Non-pigmented ciliary epithelial cell (primary cell): ENCODE results near the gene DNAJC5G.
"Not testable (repeated sequence)": the region's sequence is repeated elsewhere in the genome, so short reads cannot be mapped to it uniquely, and the experiment has no call there.

Experiments
- DNase-seq: peaks from one replicate; pipeline ENCODE4 v3.0.0-alpha.2; 2010; ENCODE audit warnings: low read depth

The DNAJC5G gene

DNA sequence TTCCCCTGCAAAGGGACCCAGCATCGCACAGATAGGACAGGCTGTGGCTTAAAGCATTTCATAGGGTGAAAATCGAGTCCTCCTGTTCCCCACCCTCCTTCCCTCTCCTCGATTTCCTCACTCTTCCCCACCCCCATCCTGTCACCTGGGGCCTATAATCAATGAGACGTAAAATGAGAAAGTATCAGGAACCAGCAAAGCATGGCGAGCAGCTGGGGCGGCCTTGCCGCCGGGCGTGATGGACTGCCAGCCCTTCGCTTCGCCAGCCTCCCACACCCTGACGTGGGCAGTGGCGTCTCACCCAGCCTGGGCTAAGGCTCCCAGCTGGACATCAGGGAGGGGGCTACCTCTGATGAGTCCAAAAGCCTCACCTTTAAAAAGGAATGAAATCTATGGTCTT lies 23.5 kb upstream of the DNAJC5G start:
- no peak for DNase-seq

- DNase-seq, result no peak
These were observed 20.0 kb upstream of the DNAJC5G start for GRCh38 chr2:27255187-27255586.

GRCh38 chr2:27255660-27256059 lies 19.6 kb upstream of the DNAJC5G start:
- no peak for DNase-seq

DNA sequence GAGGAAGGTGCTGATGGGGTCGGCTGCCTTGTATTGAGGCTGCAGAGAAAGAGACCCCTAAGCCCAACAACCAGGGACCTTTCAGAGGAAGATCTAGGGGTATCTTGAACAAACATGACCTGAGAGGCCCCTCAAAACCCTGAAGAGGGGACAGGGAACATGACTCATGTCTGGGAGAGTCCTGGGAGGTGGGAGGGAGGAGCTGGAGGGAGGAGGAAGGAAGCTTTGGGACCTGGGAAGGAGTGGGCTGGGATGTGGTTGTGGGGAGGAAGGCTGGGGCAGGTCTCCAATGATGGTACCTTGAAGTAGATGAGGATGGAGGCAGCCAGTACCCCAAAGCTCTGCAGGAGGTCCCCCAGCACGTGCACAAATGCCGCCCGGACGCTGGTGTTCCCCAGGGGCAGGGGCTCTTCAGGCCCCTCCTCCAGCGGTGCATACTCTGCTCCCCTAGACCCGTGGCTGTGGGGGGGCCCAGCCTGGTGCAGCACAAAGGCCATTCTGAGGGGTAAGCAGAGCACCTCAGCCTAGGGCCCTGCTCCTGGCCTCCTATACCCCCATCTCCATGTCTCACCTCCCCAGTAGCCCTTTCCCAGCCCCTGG lies 18.3 kb upstream of the DNAJC5G start:
- no peak for DNase-seq

GRCh38 chr2:27258051-27258450 lies 17.2 kb upstream of the DNAJC5G start:
- no peak for DNase-seq

GRCh38 chr2:27261241-27261925 lies 13.8 kb upstream of the DNAJC5G start:
- no peak for DNase-seq

GRCh38 chr2:27261926-27262298 lies 13.3 kb upstream of the DNAJC5G start:
- no peak for DNase-seq

DNA sequence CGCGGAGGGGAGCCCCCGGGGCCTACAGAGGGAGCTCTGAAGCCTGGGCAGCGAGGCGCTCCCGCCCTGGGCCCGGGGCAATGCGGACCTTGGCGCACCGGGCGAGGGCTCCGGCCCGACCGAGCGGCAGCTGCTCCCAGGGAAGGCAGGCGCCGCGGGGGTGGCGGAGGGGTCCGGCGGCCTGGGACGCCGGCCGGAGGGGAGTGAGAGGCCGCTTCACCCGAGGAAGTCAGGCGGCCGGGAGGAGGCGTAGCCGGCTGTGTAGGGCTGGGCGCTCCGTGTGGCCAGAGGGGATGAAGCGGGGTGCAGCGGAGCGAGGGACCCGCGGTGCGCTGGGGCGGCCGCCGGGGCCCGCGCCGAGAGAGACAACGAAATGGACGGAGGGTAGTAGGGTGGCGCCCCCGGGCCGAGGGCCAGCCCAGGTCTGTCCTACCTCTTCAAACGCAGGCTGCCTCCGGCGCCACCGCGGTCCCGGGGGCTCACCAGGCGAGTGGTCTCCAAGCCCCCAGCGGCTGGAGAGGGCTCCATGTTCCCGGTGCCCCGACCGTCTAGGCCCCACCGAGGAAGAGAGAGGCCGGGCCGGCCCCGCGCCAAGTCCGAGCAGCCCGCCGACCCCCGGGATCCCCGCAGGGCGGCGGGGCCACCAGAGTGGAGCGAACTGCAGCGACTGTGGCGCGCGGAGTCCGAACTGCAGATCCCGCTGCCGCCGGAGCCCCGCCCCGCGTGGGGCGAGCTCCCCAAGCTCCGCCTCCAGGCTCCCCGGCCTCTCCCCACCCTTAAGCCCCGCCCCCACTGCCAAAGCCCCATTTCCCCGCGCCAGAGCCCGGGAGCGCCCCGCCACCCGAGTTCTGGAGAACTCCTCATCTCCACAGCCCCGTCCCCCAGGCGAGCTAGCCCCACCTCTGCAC lies 12.6 kb upstream of the DNAJC5G start, which contains the start of gene SLC30A3:
Gene SLC30A3, minus strand, starts transcription at position 669 of the 908 bp plus-strand sequence. Its CDS starts 141 bp downstream, at position 528.
- DNase-seq, result no peak

DNA sequence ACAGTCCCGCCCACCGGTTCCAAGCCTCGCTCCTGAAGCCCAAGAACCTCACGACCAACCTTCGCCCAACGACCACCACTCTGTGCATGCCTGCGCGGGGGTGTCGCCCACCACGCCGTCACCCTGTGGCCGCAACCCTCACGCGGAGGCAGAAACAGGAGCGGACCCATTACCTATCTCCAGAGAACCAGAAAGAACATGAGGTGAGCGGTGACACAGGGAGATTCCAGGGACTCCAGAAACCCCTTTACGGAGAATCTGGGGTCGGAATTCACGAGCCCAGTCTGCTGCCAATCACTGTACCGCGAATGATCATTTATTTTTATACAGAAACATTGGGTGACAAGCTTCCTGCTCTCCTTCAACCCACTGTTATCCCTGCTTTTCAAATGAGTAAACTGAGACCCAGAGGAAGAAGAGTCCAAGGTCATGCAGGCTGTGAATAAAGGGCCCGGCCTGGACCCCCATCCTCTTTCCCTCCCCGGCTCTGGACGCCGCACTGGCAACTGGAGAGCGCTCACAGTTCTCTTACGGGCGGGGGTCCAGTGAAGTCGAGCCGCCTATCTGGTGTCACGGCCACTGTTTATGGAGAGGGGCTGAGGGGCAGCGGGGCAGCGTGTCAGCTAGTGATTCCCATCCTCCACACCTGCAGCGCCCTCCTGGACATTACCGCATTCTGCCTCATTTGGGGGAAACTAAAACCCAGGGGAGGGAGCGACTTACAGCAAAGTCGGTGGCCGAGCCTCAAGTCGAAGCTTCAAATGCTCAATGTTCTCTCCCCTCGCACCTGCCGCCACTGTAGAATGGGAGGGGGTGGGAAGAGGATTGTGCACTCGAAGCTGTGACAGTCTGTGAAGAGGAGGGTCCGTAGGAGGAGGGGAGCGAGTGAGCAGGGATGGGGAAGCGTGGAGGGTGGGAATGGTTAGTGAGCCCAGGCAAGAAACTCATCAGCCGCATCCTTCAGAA lies 11.7 kb upstream of the DNAJC5G start:
- DNase-seq, result no peak

DNA sequence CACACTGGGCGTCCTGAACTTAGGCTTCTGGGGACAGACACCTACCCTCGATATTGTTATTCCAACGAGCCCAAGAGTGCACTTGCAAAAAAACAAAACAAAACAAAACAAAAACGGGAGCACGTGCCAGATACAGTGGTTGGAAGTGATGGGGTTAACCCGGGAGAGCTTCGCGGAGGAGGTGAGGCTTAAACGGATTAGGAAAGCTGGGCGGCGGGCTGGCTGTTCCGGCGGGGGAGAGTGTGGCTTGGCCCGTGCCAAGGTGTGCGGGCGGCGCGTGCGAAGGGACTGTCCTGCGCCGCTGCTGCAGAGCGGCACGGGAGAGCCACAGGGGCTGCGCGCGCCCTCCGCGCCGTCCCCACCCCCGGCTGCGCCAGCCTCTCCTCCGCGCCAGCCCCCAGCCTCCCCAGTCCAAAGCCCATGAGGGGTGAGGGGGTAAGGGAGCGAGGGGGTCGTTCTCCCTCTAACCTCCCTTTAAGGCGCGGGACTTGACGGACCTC lies 10.9 kb upstream of the DNAJC5G start:
- no peak for DNase-seq

DNA sequence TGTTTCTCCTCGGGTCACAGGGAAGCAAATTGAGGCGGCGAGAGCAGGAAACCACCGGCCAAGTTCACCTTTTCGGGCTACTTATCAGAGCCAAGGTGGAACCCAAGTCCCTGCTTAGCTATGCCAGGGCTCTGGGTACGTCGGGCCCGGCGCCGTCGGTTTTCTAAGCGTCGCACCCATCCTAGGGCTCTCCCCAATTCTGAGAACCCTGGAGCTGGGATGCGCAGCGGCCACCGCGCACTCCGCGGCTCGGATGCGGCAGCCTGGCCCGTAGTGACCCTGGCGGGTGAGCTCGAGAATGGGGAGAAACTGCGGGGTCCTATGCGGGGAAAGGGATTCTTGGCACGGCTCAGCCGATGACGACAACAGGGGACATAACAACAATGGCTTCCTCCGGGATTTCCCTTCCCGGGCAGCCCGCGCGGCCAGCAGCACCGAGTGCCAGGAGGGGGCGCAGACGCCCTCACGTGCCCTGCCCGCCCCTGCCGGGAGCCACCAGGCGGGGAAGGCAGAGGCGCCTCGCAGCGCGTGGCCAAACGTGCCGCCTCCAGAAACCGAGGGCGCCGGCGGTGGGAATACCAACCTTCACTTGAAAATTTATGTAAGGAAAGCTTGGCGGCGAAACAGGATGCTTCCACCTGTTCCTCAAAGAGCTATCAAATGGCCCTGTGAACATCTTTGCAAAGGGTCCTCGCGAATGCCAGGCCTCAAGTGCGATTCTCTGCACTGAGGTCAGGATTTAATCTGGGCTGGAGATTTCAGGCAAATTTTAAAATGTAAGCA lies 10.3 kb upstream of the DNAJC5G start:
- no peak for DNase-seq

- DNase-seq, result no peak
These were observed 9.7 kb upstream of the DNAJC5G start for GRCh38 chr2:27265536-27265870.

GRCh38 chr2:27268296-27268695 lies 6.9 kb upstream of the DNAJC5G start:
- DNase-seq, result not testable (repeated sequence)

GRCh38 chr2:27270131-27270530 lies 5.1 kb upstream of the DNAJC5G start:
- no peak for DNase-seq

DNA sequence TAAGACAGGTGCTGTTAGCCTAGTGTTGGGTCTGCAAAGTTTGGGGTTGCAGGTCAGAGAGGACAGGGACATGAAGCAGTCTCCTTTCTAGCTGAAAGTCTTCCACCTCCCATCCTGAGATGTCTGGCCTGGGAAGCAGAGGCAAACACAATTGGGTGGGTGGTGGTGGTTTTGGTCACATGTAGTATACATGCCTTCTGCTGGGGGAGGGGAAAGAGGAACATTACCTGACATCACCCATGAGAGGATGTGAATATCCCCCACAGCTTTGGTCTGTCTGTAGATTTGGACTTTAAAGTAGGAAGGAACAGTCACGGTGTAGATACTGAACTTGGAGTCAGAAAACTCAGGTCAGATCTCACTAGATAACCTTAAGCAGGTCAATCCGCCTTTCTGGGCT lies 4.6 kb upstream of the DNAJC5G start:
- DNase-seq, result no peak

DNA sequence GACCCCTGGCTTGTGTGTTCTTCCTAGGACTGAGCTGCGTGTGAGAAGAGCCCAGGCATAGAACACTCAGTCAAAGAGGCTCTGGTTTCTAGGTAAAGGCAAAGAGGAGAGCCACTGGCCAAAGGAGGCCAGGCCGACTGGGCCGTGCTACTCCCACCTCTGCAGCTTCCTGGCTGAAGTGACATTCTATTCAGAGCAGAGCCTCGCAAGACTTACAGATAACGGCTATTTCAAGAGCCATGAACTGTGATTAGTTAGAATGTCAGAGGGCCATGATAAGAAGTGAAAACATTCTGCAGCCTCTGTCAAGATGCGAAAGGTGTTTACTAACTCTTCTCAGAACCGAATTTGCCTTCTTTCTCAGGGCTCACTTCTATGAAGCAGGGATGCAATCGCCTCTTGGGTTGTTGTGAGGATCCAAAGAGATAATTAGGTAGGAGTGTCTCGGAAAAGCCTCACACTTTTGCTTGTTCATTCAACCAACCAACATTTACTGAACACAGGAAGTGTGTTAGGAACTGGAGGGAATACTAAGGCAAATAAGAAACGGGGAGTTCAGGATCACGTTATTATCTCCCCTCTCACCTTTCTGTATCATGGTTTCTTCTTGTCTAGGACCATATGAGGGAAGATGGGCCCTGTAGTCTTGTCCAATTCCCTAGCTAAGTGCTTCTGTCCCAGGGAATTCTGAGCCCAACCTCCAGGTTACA lies 3.4 kb upstream of the DNAJC5G start:
- no peak for DNase-seq

- DNase-seq, result not testable (repeated sequence)
These were observed 2.4 kb upstream of the DNAJC5G start for GRCh38 chr2:27272537-27273522.

DNA sequence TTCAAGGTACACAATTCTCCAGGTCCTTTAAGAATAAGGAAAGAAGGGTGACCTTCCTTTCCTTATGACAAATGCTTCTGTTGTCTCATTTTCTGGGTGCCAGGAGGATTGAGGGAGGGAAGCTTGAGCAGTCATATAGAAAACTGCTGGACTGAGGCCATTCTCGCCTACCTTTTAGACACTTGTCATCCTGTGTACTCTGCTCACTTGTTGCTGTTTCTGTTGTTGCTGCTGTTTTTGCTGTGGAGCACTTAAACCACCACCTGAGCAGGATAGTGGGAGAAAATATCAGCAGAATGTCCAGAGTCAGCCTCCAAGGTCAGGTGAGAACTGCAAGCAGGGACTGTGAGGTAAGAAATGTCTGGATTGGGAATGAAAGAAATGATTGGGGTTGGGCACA lies 2.8 kb downstream of the DNAJC5G start:
- no peak for DNase-seq

- DNase-seq, result no peak
These were observed 5.6 kb downstream of the DNAJC5G start for GRCh38 chr2:27280826-27281225.
